Lung (tissue), 12 donors: ENCODE data around the gene TTLL12. TPM values are rescaled to one million over a fixed set of nuclear protein-coding genes. Genes with fewer than 3 reads are reported as not detected.

Experiments
- ATAC-seq: fragments of 200-7000 bp; cut with Tn5 transposase; one replicate; pipeline ENCODE4 v1.9.1; 2020; ENCODE audit warnings: moderate number of reproducible peaks; ENCODE audit not compliant: insufficient read depth, low FRiP score
- DNase-seq, 3 donors: peaks; one replicate each; pipeline ENCODE4 v3.0.0-alpha.2; 2013 to 2017
- H3K27ac ChIP-seq, 2 donors: one replicate each; pipeline ENCODE4 v1.5.1; 2013; ENCODE audit warnings: mild to moderate bottlenecking in 2 of 2, moderate library complexity in 2 of 2, control low read depth in 1 of 2, inconsistent platforms in 1 of 2, low read depth in 1 of 2, low read length in 1 of 2
- H3K27me3 ChIP-seq, 3 donors: one replicate each; pipeline ENCODE4 v1.5.1; 2013; ENCODE audit warnings: low read length in 2 of 3; ENCODE audit not compliant: control insufficient read depth in 3 of 3, insufficient read depth in 3 of 3
- H3K36me3 ChIP-seq, 4 donors: one replicate each; pipeline ENCODE4 v1.5.1; 2013; ENCODE audit warnings: low read length in 4 of 4, mild to moderate bottlenecking in 1 of 4, moderate library complexity in 1 of 4; ENCODE audit not compliant: control insufficient read depth in 4 of 4, insufficient read depth in 4 of 4
- H3K4me1 ChIP-seq, 5 donors: one replicate each; pipeline ENCODE4 v1.5.1; 2013; ENCODE audit warnings: low read length in 5 of 5, mild to moderate bottlenecking in 2 of 5, moderate library complexity in 1 of 5; ENCODE audit not compliant: control insufficient read depth in 5 of 5, insufficient read depth in 5 of 5
- H3K4me3 ChIP-seq: one replicate; pipeline ENCODE4 v1.5.1; 2013; ENCODE audit warnings: mild to moderate bottlenecking, control low read depth, moderate library complexity
- H3K9ac ChIP-seq, 2 donors: one replicate each; pipeline ENCODE4 v1.5.1; 2013; ENCODE audit warnings: low read length in 2 of 2, control low read depth in 1 of 2; ENCODE audit not compliant: insufficient read depth in 1 of 2
- H3K9me3 ChIP-seq, 4 donors: one replicate each; pipeline ENCODE4 v1.5.1; 2013; ENCODE audit warnings: low read length in 3 of 4, mild to moderate bottlenecking in 1 of 4, moderate library complexity in 1 of 4; ENCODE audit not compliant: control insufficient read depth in 4 of 4, insufficient read depth in 3 of 4
- WGBS, 2 donors: extraction: QIAGEN DNeasy Blood & Tissue Kit; methylation state at CpG; one replicate each; pipeline ENCODE4 v1.1.7; 2013; 5-methylcytosine and 5-hydroxymethylcytosine counted together
- polyA plus RNA-seq, 2 donors: library from polyadenylated mRNA; stranded (reverse); fragments of 200-250 nt; gene quantifications; one replicate each; pipeline ENCODE4 v1.2.1, GENCODE V29; 2013
- total RNA-seq, 2 donors: library from RNA; depleted of rRNA in 1 of 2; stranded (reverse); fragments of >200 nt in 1 of 2; gene quantifications; one replicate each; pipeline ENCODE4 v1.2.1, GENCODE V29; 2014 to 2021
- TF ChIP-seq, protein P1 (sequence below): IDR thresholded peaks from 2 replicates; pipeline ENCODE4 v1.5.1; 2012; ENCODE audit warnings: mild to moderate bottlenecking; ENCODE audit errors: control extremely low read depth, extremely low read depth
- donor health status: control.
- donor health status: control.
- donor health status: Bipolar disorder and iron deficiency.
- donor health status: healthy.
- donor health status: DM: yes; HTN: yes; CAD: no.

The TTLL12 gene
- total and polyA plus RNA-seq, 4 donors = 15.8 to 35.5 (median 25.3) TPM

DNA sequence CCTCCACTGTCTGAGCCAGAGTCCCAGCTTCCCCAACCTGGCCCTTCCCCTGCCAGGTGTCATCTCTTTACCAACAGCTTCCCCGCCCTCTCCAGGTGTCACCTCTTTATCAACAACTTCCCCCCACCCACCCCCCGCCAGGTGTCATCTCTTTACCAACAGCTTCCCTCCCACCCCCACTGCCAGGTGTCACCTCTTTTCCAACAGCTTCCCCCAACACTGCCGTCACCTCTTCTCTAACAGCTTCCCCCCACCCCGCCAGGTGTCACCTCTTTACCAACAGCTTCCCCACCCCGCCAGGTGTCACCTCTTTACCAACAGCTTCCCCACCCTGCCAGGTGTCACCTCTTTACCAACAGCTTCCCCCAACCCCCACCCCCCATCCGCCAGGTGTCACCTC lies 29.8 kb upstream of the TTLL12 start:
- Histone ChIP-seq H3K27me3 (no peaks in the 10 kb centered on the region), H3K9ac (no peak overlapping the region), H3K4me1 (peaks cover 0 to 8% (median 0%) of the 10 kb centered on the region in 5 donors), H3K4me3 (no peak overlapping the region), H3K27ac (no peak overlapping the region), H3K9me3 (no peaks in the 10 kb centered on the region), H3K36me3 (no peaks in the 10 kb centered on the region)
- ATAC-seq (no peak), DNase-seq (no peak)
- WGBS, 2 donors = 85 to 90% methylated on average over 6 of the region's 6 CpGs
- TF ChIP-seq, protein P1, sequence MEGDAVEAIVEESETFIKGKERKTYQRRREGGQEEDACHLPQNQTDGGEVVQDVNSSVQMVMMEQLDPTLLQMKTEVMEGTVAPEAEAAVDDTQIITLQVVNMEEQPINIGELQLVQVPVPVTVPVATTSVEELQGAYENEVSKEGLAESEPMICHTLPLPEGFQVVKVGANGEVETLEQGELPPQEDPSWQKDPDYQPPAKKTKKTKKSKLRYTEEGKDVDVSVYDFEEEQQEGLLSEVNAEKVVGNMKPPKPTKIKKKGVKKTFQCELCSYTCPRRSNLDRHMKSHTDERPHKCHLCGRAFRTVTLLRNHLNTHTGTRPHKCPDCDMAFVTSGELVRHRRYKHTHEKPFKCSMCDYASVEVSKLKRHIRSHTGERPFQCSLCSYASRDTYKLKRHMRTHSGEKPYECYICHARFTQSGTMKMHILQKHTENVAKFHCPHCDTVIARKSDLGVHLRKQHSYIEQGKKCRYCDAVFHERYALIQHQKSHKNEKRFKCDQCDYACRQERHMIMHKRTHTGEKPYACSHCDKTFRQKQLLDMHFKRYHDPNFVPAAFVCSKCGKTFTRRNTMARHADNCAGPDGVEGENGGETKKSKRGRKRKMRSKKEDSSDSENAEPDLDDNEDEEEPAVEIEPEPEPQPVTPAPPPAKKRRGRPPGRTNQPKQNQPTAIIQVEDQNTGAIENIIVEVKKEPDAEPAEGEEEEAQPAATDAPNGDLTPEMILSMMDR = no peak

DNA sequence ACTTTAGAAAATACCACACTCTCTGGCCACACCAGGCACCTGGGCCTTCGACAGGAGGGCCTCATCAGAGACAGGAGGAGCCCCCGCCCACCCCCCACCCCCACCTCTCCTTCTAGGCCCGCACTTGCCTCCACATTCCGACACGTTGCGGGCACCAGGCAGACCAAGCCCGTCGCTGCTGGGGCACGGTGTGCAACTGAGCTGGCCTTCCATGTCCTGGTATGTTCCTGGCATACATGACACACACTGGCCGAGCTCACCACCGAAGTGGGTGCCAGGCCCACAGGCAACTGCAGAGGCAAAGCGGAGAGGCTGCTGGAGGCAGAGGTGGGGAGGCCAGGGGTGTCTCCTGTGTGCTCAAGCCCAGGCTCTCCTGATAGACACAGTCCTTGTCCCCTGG lies 27.0 kb upstream of the TTLL12 start:
- H3K4me1 ChIP-seq = peaks cover 0 to 8% (median 0%) of the 10 kb centered on the region in 5 donors
- no peak overlapping the region for H3K4me3 ChIP-seq
- no peaks in the 10 kb centered on the region for H3K9me3 ChIP-seq
- DNase-seq (no peak), ATAC-seq (no peak)
- 87% methylated on average over 12 of the region's 12 CpGs for WGBS, 2 donors
- H3K27ac ChIP-seq = no peak overlapping the region
- H3K27me3 ChIP-seq = no peaks in the 10 kb centered on the region
- no peak overlapping the region for H3K9ac ChIP-seq
- TF ChIP-seq, protein P1 = no peak
- no peaks in the 10 kb centered on the region for H3K36me3 ChIP-seq

DNA sequence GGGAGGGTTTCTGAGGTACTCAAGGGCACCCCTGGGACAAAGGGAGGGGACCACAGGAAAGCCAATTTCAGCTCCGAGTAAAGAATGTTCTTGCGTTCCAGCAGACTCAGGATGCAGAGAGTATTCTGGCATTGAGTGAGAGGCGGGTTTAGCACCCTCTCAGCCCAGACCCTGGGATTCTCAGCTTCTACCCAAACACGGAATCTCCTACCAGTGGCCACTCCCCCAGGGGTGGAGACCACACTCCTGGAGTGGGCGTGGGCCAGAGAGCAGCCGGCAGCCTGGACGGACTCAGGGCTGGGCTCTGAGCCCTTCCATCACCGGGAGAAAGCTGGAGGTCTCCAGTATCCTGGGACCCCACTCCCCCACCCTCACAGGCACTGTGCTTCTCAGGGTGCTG lies 26.1 kb upstream of the TTLL12 start:
- Histone ChIP-seq H3K4me3 (no peak overlapping the region), H3K4me1 (peaks cover 0 to 8% (median 0%) of the 10 kb centered on the region in 5 donors), H3K27ac (no peak overlapping the region), H3K36me3 (no peaks in the 10 kb centered on the region), H3K9ac (no peak overlapping the region), H3K27me3 (no peaks in the 10 kb centered on the region), H3K9me3 (no peaks in the 10 kb centered on the region)
- ATAC-seq (no peak), DNase-seq (peak; percentile 55 to 68 (median 67))
- WGBS, 2 donors = 49 to 73% methylated on average over 8 of the region's 8 CpGs
- TF ChIP-seq, protein P1 = no peak

DNA sequence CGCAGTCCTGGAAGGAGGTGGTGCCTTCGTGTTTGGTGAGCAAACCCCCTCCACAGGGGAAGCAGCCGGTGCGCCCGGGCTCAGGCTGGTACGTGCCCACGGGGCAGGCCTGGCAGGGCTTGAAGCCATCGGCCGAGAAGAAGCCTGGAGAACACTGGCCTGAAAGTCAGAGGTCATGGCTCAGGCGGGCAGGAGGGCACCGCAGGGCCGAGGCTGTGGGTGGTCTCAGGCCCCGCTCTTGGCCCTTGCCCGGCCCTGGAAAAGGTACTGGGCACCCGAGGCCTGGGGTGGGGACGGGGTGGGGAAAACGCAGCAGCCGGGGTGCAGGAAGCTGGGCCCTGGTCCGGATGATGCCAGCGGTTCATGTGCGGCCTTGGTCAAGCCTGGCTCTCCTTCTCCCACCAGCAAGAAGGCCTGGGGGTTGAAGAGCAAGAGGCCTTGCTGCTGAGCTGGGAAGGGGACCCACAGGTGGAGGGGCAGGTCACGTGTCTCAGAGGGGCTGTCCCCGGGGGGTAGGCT lies 25.6 kb upstream of the TTLL12 start:
- ATAC-seq (no peak), DNase-seq (no peak)
- H3K4me3 ChIP-seq = no peak overlapping the region
- no peaks in the 10 kb centered on the region for H3K36me3 ChIP-seq
- H3K27me3 ChIP-seq = no peaks in the 10 kb centered on the region
- TF ChIP-seq, protein P1 = no peak
- no peaks in the 10 kb centered on the region for H3K9me3 ChIP-seq
- H3K9ac ChIP-seq = no peak overlapping the region
- WGBS, 2 donors = 91 to 97% methylated on average over 22 to 23 of the region's 23 CpGs
- no peak overlapping the region for H3K27ac ChIP-seq
- H3K4me1 ChIP-seq = peaks cover 0 to 8% (median 0%) of the 10 kb centered on the region in 5 donors
